Measurements from ENCODE around the gene PPP1R8.

GRCh38 chr1:27835501-27835900, 4.9 kb downstream of the PPP1R8 start:
- TF ChIP-seq, protein P1, sequence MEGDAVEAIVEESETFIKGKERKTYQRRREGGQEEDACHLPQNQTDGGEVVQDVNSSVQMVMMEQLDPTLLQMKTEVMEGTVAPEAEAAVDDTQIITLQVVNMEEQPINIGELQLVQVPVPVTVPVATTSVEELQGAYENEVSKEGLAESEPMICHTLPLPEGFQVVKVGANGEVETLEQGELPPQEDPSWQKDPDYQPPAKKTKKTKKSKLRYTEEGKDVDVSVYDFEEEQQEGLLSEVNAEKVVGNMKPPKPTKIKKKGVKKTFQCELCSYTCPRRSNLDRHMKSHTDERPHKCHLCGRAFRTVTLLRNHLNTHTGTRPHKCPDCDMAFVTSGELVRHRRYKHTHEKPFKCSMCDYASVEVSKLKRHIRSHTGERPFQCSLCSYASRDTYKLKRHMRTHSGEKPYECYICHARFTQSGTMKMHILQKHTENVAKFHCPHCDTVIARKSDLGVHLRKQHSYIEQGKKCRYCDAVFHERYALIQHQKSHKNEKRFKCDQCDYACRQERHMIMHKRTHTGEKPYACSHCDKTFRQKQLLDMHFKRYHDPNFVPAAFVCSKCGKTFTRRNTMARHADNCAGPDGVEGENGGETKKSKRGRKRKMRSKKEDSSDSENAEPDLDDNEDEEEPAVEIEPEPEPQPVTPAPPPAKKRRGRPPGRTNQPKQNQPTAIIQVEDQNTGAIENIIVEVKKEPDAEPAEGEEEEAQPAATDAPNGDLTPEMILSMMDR (conservative IDR thresholded peaks at IDR 0.05), result no peak
- TF ChIP-seq ZFX (IDR thresholded peaks at IDR 0.05), result no peak
